Purkinje cell (primary cell): ENCODE results near the gene GPNMB. TPM values are rescaled to one million over a fixed set of nuclear protein-coding genes. Genes with fewer than 3 reads are reported as not detected.

Source experiments
- polyA plus RNA-seq: library from polyadenylated mRNA; unstranded; fragments of >200 nt; fragmentation: Nextera tagmentation; gene quantifications from 2 replicates; pipeline ENCODE4 v1.2.1, GENCODE V29; 2014

Gene GPNMB
- polyA plus RNA-seq = 8.7 and 26.5 TPM in 2 replicates

GRCh38 chr7:23246555-23246954 lies at the start of gene GPNMB:
GPNMB (plus strand) TSS chr7:23246775; CDS start chr7:23246858, 83 bp downstream.

GRCh38 chr7:23298885-23299769 lies 52.6 kb downstream of the GPNMB start, which contains the start of gene MALSU1:
MALSU1 (plus strand) TSS chr7:23299339; CDS start chr7:23299353, 14 bp downstream.

Other genes with a start within 250 kb of the GPNMB start
- 3.7 and 12.9 TPM in 2 replicates for gene HYCC1, start 232.6 kb upstream of the GPNMB start, polyA plus RNA-seq
- gene KLHL7, start 141.0 kb upstream of the GPNMB start, polyA plus RNA-seq = 170 and 199 TPM in 2 replicates
- gene NUP42, start 64.7 kb upstream of the GPNMB start, polyA plus RNA-seq = 33.0 and 48.1 TPM in 2 replicates
- gene MALSU1, start 52.6 kb downstream of the GPNMB start, polyA plus RNA-seq = 49.1 and 53.1 TPM in 2 replicates
- not detected in 2 replicates for gene IGF2BP3, start 223.7 kb downstream of the GPNMB start, polyA plus RNA-seq